Brain microvascular endothelial cell (primary cell): ENCODE measurements around the gene OR10H1.
"Not testable (repeated sequence)": the region's sequence is repeated elsewhere in the genome, so short reads cannot be mapped to it uniquely, and the experiment has no call there.

Experiments
- DNase-seq: peaks from one replicate; pipeline ENCODE4 v3.0.0-alpha.2; 2020
- H3K27ac ChIP-seq: fragments of 250-450 bp; sonication (Bioruptor Pico); 2 replicates; pipeline ENCODE4 v1.5.1; 2020; ENCODE audit warnings: mild to moderate bottlenecking, moderate library complexity
- H3K27me3 ChIP-seq: fragments of 250-450 bp; sonication (Bioruptor Pico); replicated peaks from 2 replicates; pipeline ENCODE4 v1.5.1; 2020; ENCODE audit warnings: mild to moderate bottlenecking
- H3K36me3 ChIP-seq: fragments of 250-450 bp; sonication (Bioruptor Pico); replicated peaks from 2 replicates; pipeline ENCODE4 v1.5.1; 2020; ENCODE audit warnings: mild to moderate bottlenecking
- H3K4me3 ChIP-seq: 2 replicates; pipeline ENCODE4 v1.5.1; 2011; ENCODE audit warnings: low read depth, mild to moderate bottlenecking, control low read depth, low read length, moderate library complexity
- CTCF ChIP-seq: IDR thresholded peaks from 2 replicates; pipeline ENCODE4 v1.5.1; 2011; ENCODE audit warnings: low read depth, mild to moderate bottlenecking, moderate library complexity, low read length, control low read depth, inconsistent platforms; ENCODE audit errors: missing control alignments
- in situ Hi-C: cut with HindIII; loops from 2 replicates; pipeline ENCODE4 v1.10.0; 2017; ENCODE audit warnings: low sequenced_read_pairs, low pct_ligation_motif_present

The OR10H1 gene

DNA sequence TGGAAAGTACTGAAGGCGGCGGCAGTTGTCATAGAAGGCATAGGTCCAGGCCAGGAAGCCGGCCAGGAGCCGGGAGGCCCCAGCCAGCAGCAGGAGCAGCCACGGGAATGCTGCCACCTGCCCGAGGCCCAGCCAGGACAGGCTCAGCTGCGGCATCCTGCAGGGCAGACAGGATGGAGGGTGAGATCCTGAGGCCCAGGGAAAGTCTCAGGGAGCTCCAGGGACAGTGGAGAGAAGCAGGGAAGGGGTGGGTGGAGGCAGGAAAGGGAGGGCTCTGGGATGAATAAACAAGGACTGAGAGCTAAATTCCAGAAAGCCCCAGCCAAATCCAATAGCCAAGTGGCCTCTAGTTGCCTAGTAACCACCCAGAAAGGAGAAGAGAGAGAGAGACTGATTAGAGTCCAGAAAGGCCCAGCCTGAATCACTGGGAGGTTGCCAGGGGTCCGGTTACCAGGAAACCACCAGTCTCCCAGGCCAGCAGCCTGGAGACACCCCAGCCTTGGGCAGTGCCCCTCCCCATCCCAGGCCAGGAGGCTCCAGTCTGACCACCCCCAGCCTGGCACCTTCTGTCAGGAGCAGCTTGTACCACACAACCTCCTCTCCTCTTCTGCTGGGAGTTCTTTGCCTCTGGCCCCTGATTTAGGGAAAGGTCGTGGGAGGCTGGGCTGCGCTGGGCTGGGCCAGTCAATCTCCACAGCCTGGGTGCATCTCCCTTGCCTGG is 35.5 kb downstream of the OR10H1 start:
- Histone ChIP-seq H3K4me3 (no peak overlapping the region), H3K27me3 (no peaks in the 10 kb centered on the region), H3K36me3 (no peaks in the 10 kb centered on the region), H3K27ac (no peak overlapping the region)
- TF ChIP-seq CTCF, result no peak
- in situ Hi-C loops, result no loop called here
- no peak for DNase-seq

DNA sequence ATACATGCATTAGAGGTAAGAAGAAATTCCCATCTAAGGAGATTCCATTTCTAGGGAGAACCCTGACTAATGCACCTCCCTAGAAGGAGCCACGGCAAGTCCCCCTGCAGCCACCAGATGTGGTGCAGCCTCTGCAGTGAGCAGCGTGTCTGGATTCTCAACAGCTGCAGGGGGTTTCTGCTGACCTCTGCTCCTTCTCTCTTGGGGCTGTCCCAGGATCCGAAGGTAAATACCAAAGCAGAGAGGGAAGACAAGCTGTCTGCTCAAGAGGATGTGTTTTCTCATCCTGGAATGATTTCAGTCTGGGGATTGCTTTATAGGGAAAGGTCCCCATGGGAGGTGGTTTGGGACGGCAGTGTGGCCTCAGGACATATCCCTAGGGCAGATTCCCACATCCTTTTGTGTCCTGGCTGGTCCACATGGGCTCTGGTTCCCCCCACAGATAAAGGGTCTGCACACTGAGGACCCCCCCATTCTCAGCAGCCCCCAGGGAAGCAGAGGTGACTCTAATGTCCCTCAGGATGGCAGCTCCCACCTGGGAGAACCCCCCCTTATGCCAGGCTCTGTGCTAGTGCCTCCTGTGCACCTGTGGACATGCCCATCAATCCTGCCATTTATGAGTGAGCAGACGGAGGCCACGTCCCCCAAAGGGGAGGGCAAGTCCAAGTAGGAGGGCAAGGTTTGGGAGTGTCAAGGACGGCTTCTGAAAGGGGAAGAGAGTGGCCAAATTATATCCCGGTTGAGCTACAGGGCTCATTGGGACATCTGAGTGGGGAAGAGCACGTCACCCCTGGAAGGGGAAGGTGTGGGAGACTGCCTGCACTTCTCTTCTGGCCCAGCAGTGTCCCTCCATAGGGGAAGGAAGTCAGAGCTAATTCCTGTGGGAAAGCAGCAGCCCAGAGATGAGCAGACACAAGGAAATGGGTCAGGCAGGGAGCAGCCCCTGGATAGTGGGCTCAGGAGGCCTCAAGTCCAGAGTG is 38.2 kb downstream of the OR10H1 start:
- in situ Hi-C loops, result no loop called here
- no peak for DNase-seq
- H3K27me3 ChIP-seq, result no peaks in the 10 kb centered on the region
- TF ChIP-seq CTCF, result no peak
- no peaks in the 10 kb centered on the region for H3K36me3 ChIP-seq
- no peak overlapping the region for H3K4me3 ChIP-seq
- H3K27ac ChIP-seq, result no peak overlapping the region

- in situ Hi-C loops, result no loop called here
- Histone ChIP-seq H3K36me3 (no peaks in the 10 kb centered on the region), H3K27ac (no peak overlapping the region), H3K27me3 (no peaks in the 10 kb centered on the region), H3K4me3 (no peak overlapping the region)
- TF ChIP-seq CTCF, result no peak
- no peak for DNase-seq
These were observed 39.2 kb downstream of the OR10H1 start for GRCh38 chr19:15776264-15776663.

GRCh38 chr19:15775249-15775648 is 40.2 kb downstream of the OR10H1 start:
- DNase-seq, result no peak
- Histone ChIP-seq H3K27me3 (no peaks in the 10 kb centered on the region), H3K36me3 (no peaks in the 10 kb centered on the region), H3K27ac (no peak overlapping the region), H3K4me3 (no peak overlapping the region)
- no peak for TF ChIP-seq CTCF
- in situ Hi-C loops, result no loop called here

GRCh38 chr19:15774159-15774558 is 41.3 kb downstream of the OR10H1 start:
- H3K27me3 ChIP-seq, H3K27ac ChIP-seq, H3K36me3 ChIP-seq, in situ Hi-C loops, DNase-seq, H3K4me3 ChIP-seq: not testable (repeated sequence)

- DNase-seq, result no peak
- no peak for TF ChIP-seq CTCF
- no peak overlapping the region for H3K27ac ChIP-seq
- H3K36me3 ChIP-seq, result no peaks in the 10 kb centered on the region
- H3K4me3 ChIP-seq, result no peak overlapping the region
- H3K27me3 ChIP-seq, result no peaks in the 10 kb centered on the region
- in situ Hi-C loops, result no loop called here
These were observed 45.9 kb downstream of the OR10H1 start for GRCh38 chr19:15769586-15769985.
